ENCODE measurements around the gene SPTB. TPM values are rescaled to one million over a fixed set of nuclear protein-coding genes. Genes with fewer than 3 reads are reported as not detected.

The SPTB gene
- total RNA-seq, 1 experiment from 2014 or later: 0.13 TPM

- POLR2A ChIA-PET: no interaction called here
- CTCF ChIA-PET: no interaction called here
- H3K36me3 ChIP-seq (ENCODE audit: control insufficient read depth, insufficient read depth, low read length): no peaks in the 10 kb centered on the region
- H3K27me3 ChIP-seq (ENCODE audit: control insufficient read depth, insufficient read depth, low read length): no peaks in the 10 kb centered on the region; the same call in 1 of the 2 replicates
- H3K4me3 ChIP-seq (ENCODE audit: low read depth in 2 of 2, low read length in 2 of 2): no peak overlapping the region
- in situ Hi-C loops (cut with HindIII; ENCODE audit: low pct_unique_long_range_greater_than_20kb, low sequenced_read_pairs) (no loop called here), intact Hi-C loops (cut with micrococcal nuclease; ENCODE audit: unreplicated experiment) (no loop called here)
- no peaks in the 10 kb centered on the region for H3K4me1 ChIP-seq (ENCODE audit: control insufficient read depth, insufficient read depth, low read length)
- H3K9me3 ChIP-seq (ENCODE audit: control insufficient read depth, insufficient read depth, low read depth, low read length): no peaks in the 10 kb centered on the region
- ATAC-seq (no peak), DNase-seq (ENCODE audit: low read depth, low spot score) (no peak)
- no peak overlapping the region for H3K27ac ChIP-seq (ENCODE audit: low read length)
- TF ChIP-seq TCF7L2 (IDR thresholded peaks at IDR 0.05; ENCODE audit: low read depth, low read length) (no peak), POLR2AphosphoS5 (IDR thresholded peaks at IDR 0.05; ENCODE audit: low read depth, low read length) (no peak), CTCF (IDR thresholded peaks at IDR 0.05) (no peak), SIN3A (IDR thresholded peaks at IDR 0.05; ENCODE audit: borderline replicate concordance, insufficient read depth, low read depth, low read length) (no peak)
- TF ChIP-seq, protein P1, sequence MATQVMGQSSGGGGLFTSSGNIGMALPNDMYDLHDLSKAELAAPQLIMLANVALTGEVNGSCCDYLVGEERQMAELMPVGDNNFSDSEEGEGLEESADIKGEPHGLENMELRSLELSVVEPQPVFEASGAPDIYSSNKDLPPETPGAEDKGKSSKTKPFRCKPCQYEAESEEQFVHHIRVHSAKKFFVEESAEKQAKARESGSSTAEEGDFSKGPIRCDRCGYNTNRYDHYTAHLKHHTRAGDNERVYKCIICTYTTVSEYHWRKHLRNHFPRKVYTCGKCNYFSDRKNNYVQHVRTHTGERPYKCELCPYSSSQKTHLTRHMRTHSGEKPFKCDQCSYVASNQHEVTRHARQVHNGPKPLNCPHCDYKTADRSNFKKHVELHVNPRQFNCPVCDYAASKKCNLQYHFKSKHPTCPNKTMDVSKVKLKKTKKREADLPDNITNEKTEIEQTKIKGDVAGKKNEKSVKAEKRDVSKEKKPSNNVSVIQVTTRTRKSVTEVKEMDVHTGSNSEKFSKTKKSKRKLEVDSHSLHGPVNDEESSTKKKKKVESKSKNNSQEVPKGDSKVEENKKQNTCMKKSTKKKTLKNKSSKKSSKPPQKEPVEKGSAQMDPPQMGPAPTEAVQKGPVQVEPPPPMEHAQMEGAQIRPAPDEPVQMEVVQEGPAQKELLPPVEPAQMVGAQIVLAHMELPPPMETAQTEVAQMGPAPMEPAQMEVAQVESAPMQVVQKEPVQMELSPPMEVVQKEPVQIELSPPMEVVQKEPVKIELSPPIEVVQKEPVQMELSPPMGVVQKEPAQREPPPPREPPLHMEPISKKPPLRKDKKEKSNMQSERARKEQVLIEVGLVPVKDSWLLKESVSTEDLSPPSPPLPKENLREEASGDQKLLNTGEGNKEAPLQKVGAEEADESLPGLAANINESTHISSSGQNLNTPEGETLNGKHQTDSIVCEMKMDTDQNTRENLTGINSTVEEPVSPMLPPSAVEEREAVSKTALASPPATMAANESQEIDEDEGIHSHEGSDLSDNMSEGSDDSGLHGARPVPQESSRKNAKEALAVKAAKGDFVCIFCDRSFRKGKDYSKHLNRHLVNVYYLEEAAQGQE (IDR thresholded peaks at IDR 0.05; ENCODE audit: insufficient read depth in 1 of 2, low read depth in 2 of 2, low read length in 1 of 2): no peak
- no TSS peak for BruUV-seq (replicated peaks)
Observed at GRCh38 chr14:64818151-64818550, 61.6 kb downstream of the SPTB start.

GRCh38 chr14:64817631-64818030 is 62.1 kb downstream of the SPTB start:
- ChIA-PET POLR2A (no interaction called here), CTCF (no interaction called here)
- no peak for ATAC-seq
- Histone ChIP-seq H3K36me3 (ENCODE audit: control insufficient read depth, insufficient read depth, low read length) (no peaks in the 10 kb centered on the region), H3K27ac (ENCODE audit: low read length) (no peak overlapping the region), H3K4me1 (ENCODE audit: control insufficient read depth, insufficient read depth, low read length) (no peaks in the 10 kb centered on the region), H3K27me3 (ENCODE audit: control insufficient read depth, insufficient read depth, low read length) (no peaks in the 10 kb centered on the region; the same call in 1 of the 2 replicates), H3K4me3 (ENCODE audit: low read depth in 2 of 2, low read length in 2 of 2) (no peak overlapping the region), H3K9me3 (ENCODE audit: control insufficient read depth, insufficient read depth, low read depth, low read length) (no peaks in the 10 kb centered on the region)
- in situ Hi-C loops (cut with HindIII; ENCODE audit: low pct_unique_long_range_greater_than_20kb, low sequenced_read_pairs) (no loop called here), intact Hi-C loops (cut with micrococcal nuclease; ENCODE audit: unreplicated experiment) (no loop called here)
- no TSS peak for BruUV-seq (replicated peaks)
- TF ChIP-seq TCF7L2 (IDR thresholded peaks at IDR 0.05; ENCODE audit: low read depth, low read length): no peak
- no peak for TF ChIP-seq SIN3A (IDR thresholded peaks at IDR 0.05; ENCODE audit: borderline replicate concordance, insufficient read depth, low read depth, low read length)
- TF ChIP-seq, protein P1 (IDR thresholded peaks at IDR 0.05; ENCODE audit: insufficient read depth in 1 of 2, low read depth in 2 of 2, low read length in 1 of 2): no peak
- TF ChIP-seq POLR2AphosphoS5 (IDR thresholded peaks at IDR 0.05; ENCODE audit: low read depth, low read length): no peak
- no peak for TF ChIP-seq CTCF (IDR thresholded peaks at IDR 0.05)
- no peak for DNase-seq (ENCODE audit: low read depth, low spot score)
